ENCODE data around the gene HDAC5.

DNA sequence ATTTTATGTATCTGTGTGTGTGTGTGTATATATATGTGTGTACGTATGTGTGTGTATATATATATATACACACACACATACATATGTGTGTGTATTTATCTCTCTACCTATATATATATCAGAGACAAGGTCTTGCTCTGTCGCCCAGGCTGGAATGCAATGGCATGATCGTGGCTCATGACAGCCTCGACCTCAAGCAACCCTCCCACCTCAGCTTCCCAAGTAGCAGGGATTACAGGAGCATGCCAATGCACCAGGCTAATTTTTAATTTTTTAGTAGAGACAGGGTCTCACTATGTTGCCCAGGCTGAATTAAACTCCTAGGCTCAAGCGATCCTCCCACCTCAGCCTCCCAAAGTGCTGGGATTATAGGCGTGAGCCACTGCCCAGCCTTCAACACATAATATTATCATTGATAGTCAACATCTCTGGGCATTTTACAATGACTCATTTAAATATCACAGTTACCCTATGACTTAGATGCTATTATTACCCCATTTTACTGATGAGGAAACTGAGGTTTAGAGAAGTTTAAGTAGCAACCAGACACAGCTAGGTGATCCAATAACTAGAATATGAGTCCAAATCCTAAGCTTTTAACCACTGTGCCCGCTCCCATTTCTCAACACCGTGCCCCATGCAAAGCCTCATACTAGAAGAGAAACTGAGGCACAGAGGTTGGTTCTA lies 28.6 kb downstream of the HDAC5 start:
- no peak for TF ChIP-seq CTCF (IDR thresholded peaks at IDR 0.05)
- TF ChIP-seq EP300 (IDR thresholded peaks at IDR 0.05; ENCODE audit: low read depth), result no peak

All from transverse colon (tissue), 3 donors.